T-helper 22 cell (primary cell): Measurements from ENCODE around the gene MMP11.
A peak's percentile ranks its signal among the peaks of the same experiment; 100 is the strongest.
"Not testable (repeated sequence)": the region's sequence is repeated elsewhere in the genome, so short reads cannot be mapped to it uniquely, and the experiment has no call there.

Experiments used
- DNase-seq: peaks from one replicate; pipeline ENCODE4 v3.0.0-alpha.2; 2020; ENCODE audit warnings: low read depth

The MMP11 gene, protein sequence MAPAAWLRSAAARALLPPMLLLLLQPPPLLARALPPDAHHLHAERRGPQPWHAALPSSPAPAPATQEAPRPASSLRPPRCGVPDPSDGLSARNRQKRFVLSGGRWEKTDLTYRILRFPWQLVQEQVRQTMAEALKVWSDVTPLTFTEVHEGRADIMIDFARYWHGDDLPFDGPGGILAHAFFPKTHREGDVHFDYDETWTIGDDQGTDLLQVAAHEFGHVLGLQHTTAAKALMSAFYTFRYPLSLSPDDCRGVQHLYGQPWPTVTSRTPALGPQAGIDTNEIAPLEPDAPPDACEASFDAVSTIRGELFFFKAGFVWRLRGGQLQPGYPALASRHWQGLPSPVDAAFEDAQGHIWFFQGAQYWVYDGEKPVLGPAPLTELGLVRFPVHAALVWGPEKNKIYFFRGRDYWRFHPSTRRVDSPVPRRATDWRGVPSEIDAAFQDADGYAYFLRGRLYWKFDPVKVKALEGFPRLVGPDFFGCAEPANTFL

DNA sequence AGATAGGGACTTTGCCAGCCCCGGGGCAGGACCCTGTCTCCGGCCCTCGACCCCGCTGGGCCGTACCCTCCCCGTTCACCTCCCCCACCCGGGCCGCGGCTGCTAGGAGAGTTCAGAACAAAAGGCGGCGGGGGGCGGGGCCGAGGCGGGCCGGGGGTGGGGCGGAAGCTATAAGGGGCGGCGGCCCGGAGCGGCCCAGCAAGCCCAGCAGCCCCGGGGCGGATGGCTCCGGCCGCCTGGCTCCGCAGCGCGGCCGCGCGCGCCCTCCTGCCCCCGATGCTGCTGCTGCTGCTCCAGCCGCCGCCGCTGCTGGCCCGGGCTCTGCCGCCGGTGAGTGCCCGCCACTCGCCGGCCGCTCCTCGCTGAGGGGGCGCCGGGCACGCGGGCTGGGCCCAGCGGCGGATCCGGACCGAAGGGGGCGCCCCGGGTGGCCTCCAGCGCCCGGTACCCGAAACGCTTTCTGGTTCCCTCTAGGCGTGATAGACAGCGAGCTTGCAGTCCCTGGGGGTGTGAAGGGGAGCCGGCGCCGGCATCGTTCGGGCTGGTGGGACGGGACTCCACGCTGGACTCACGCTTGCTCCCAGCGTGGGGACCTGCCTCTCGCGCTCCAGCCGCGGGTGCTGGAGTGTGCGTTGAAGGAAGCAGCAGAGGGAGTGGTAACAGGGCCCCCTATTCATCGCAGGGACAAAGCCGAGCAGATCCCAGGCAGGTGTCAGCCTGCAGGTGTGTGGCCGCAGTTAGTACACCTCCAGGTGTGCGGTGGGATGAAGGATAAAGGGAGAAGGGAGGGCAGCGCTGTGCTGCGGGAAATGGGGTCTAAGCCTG lies at the start of gene MMP11:
Gene MMP11, plus strand, starts transcription at position 201 of the 825 bp plus-strand sequence. Its CDS starts 22 bp downstream, at position 223.
- DNase-seq = peak; percentile 20

DNA sequence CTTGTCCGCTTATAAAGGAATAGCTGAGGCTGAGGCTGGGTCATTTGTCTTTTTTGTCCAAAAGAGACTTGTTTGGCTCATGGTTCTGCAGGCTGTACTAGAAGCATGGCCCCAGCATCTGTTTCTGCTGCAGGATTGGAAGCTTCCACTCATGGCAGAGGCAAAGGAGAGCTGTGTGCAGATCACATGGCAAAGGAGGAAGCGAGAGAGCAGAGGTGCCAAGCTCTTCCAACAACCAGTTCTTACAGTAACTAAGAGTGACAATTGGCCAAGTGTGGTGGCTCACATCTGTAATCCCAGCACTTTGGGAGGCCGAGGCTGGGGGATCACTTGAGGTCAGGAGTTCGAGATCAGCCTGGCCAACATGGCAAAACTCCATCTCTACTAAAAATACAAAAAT lies 44.5 kb upstream of the MMP11 start:
- not testable (repeated sequence) for DNase-seq

DNA sequence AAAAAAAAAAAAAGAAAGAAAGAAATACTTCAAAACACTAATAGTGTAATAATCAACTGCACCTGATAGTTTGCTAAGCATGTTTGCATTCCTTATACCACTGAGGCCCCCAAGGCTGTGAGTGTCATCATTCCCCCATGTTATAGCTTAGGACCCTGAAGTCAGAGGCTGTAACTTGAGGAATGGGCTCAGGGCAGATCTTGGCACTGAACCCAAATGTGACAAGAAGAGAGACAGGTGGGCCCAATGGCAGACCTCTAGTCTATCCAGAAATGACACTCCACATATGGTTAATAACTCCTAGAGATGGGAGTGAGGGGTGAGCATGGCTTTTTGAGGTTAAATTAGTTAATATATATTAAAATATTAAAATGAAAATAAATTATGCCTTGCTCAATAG lies 35.0 kb upstream of the MMP11 start:
- DNase-seq = no peak

DNA sequence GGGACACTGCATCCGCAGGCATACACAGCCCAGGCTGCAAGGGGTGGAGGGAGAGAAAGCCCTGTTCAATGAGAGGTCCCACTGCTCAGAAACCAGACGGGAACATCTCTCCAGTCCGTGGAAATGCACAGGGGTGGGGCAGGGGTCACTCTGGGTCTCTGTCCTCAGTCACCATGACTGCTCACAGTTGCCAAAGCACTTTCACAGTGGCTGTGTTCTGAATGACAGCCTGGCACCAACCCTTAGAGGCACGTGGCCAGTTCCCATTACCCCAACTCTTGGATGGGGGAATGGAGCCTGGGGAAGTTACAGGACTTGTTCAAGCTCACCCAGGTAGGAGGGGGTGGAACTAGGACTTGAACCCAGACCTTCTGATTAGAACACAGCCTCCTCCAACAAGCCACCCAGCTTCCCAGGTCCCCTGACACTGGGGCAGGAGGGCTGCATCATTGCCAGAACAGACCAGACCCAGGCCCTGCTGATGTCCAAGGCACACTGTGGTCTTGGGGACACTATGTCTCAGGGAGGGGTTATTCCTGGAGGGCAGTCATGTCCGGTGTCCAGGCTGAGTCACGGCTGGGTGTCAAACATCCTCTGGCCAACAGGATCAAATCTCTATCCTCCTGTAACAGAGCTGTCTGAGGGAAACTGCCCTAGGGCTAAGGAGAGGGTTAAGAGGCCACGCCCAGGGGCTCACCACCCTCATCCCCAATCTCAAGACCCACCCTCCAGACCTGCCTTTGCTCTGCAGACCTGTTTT lies 30.0 kb upstream of the MMP11 start:
- no peak for DNase-seq

DNA sequence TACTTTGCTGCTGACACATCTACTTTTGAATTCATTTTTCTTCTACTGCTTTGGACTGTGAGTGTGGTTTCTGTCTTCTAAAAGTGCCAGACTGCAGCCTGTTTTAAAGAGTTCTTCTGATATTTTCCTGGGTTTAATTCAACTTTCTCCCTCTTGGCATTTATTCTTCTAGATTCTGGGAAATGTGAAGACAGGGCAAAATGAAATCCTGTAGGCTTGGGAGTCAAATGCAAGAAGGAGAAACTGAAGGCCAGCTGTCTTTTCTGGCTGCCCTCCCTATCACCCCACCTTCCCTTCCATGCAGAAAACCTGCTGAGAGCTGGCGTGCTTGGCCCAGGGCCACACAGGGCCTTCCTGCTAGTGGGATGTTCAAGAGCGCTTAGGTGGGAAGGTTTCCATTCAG lies 29.3 kb upstream of the MMP11 start:
- DNase-seq = no peak

DNA sequence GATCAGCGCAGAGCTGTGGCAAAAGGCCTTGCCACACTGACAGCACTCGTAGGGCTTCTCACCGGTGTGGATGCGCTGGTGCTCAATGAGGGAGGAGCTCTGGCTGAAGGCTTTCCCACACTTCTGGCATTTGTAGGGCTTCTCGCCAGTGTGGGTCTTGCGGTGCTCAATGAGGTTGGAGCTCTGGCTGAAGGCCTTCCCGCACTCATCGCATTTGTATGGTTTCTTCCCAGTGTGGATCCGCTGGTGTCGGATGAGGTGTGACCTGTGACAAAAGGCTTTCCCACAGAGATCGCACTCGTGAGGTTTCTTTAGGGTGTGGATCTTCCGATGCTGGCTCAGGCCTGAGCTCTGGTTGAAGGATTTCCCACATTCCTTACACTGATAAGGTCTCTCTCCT lies 28.6 kb upstream of the MMP11 start:
- DNase-seq = no peak

DNA sequence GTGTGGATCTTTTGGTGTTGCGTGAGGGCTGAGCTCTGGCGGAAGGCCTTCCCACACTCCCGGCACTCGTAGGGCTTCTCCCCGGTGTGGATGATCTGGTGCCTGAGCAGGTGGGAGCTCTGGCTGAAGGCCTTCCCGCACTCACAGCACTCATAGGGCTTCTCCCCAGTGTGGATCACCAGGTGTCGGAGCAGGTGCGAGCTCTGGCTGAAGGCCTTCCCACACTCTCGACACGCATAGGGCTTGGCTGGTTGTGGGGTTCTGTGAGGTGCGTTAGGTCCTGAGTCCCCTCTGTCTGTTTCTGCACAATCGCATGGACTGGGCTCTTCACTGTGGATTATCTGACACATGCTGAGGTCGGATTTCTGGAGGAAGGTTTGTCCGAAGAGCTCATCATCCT lies 28.2 kb upstream of the MMP11 start:
- no peak for DNase-seq

DNA sequence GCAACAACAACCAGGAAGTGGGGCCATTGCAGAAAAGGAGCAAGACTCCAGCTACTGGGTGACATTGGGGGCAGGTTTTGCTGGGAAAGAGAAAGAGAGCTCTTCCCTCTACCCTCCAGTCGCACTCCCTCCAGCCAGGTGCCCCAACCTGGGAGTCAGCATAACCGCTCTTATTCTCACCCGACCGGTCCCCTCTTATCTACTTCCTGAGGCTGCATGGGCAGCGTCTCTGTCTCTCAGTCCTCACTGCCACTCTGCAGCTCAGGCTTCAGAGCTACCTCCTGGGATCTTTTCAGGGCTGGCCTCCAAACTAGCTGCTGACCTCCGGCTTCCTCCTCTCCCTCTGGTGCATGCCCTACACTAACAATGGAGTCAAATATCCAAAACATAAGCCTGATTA lies 26.9 kb upstream of the MMP11 start:
- DNase-seq = no peak

DNA sequence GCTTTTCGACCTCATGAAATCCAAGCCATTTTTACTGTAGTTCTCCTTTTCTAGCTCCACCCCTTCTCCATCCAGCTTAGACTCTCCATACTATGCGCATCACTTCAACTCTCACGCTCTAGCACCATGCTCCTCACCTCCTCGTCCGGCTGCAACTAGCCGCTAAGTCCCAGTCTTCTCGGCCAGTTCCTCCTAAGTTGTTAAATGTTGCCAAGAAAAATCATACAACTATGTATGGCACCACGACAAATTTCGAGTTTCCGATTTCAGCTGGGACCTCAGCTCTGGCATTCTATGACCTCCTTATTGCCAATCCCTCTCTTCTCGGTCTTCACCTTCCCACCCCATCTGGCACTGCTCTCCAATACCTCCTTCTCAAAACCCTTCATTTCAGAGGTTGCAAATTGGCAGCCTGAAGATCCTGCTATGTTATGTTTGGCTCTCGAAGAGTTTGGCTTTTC lies 22.8 kb upstream of the MMP11 start:
- DNase-seq = no peak

DNA sequence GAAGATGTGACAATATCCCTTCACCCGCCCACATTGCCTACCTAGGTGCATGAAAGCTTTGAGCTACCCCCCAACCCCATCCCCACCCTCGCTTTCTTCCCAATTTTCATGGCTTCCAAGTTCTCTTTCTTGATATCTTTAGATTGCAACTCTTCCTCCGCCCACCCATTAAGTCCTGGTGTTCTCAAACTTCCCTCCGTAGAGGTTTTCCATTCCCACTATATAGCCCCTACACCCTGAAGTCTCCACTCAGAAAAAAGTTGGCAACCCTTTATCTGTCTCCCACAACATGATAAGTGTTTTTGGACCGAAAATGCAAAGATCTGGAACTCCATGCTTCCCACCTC lies 22.3 kb upstream of the MMP11 start:
- no peak for DNase-seq

DNA sequence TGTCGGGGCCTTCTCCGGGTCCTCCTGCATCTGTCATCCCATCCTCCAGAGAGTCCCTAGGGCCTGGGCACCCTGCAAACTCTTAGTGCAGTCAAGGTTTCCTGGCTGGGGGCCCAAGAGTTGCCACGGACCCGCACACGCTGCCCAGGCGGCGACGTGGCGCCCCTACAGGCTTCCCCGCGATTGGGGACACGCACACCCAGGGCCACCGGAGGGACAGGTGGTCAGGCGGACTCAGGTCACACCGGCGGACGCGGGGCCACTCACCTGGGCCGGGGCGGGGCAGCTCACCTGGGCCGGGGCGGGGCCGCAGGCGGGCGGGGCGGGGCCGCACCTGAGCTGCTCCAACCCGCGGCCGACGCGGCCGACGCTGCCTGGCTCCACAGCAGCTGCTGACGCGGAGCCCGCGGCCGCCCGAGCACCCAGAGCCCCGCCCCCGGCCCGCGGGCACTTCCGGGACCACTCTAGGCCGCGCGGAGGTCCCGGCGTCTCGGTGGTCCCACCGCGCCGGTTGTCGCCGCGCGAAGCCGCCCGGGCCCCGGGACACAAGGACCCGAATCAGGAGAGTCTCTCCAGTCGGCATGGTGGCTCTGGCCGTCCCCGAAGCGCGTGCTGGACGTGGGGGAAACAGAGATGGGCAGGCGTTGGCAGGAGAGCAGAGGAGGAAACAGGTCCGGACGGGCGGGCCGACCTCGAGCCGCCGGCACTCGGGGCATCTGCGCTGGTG lies 21.8 kb upstream of the MMP11 start, which contains the start of gene ZNF70:
Gene ZNF70, minus strand, starts transcription at position 399 of the 727 bp plus-strand sequence. CDS start 5,972 bp downstream, outside the sequence.
- peak; percentile 75 for DNase-seq

DNA sequence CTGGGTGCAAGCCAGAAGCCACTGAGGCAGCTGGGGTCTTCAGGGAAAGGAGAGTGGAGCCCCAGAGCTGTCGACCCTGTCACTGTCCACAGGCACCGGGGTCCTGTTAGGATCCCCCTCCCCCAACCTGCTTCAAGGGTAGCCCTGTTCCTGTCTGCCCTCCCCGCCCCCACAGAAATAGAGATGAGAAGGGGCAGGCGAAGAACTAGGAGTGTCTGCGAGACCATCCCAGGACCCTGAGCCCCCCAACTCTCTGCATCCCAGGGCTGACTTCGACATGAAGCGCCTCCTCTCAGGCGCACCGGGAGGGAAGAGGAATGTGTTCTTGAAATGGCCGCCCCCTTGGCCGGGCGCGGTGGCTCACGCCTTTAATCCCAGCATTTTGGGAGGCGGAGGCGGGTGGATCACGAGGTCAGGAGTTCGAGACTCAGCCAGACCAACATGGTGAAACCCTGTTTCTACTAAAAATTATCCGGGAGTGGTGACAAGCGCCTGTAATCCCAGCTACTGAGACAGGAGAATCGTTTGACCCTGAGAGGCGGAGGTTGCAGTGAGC lies 21.1 kb upstream of the MMP11 start:
- DNase-seq = no peak

DNA sequence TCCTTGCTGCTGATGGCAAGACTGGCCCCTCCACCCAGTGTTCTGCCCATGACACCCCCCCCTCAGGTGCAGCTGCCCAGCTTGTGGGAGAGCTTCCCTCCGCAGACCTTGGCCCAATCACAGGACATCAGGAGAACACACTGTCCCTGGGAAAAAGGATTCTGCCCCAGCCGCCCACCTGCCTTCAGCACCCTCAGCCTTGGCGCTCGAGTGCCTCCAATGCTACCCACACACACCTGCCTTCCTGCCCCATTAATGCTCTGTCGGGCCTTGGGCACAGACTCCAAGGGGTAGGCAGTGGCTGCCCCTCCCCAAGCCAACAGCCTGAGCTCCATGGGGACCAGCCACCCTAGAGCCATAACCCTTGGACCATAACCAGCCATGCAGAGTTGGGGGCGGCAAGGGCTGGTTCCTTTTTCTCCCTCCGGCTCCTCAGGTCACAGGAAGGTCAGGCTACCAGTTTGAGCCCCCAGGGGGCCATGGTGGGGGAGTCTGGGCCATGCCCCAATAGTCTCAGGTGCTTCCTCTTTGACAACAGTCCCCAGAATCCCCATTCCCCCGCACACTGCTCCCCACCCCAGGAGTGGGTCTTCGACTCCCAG lies 20.5 kb upstream of the MMP11 start:
- no peak for DNase-seq

DNA sequence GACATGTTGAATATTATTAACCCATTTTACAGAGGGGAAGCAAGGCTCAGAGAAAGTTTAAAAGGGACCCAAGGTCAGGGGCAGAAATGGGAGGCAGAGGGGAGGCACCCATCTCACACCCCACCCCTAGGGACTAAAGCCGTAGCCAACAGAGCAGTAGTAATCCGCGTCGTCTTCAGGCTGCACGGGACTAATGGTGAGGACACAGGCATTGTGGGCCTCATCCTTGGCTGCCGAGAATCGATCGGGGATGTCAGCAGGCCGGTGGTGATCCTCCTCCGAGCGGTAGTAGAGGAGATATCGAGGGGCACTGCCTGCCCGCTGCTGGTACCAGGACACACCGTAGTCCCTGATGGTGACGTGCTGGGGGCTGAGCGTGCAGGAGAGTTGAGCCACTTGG lies 19.9 kb upstream of the MMP11 start:
- DNase-seq = no peak

DNA sequence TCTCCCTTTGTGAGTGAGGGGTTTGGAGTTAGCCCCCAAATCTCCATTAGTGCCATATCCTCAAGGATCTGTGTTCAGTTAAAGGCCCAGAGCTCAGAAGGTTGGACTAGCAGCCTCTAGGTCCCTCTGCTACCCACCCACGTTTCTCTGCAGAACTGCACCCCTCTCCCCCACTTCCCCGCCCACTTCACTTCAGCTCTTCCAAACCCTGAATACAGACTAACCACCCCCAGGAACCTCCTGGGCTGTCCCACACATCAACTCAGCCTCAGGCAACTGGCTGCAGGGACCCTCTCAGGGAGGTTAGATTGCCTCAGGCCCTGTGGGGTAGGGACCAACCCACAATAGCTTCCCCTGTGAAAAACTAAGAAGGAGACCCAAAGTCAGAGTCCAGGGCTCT lies 19.3 kb upstream of the MMP11 start:
- DNase-seq = no peak

DNA sequence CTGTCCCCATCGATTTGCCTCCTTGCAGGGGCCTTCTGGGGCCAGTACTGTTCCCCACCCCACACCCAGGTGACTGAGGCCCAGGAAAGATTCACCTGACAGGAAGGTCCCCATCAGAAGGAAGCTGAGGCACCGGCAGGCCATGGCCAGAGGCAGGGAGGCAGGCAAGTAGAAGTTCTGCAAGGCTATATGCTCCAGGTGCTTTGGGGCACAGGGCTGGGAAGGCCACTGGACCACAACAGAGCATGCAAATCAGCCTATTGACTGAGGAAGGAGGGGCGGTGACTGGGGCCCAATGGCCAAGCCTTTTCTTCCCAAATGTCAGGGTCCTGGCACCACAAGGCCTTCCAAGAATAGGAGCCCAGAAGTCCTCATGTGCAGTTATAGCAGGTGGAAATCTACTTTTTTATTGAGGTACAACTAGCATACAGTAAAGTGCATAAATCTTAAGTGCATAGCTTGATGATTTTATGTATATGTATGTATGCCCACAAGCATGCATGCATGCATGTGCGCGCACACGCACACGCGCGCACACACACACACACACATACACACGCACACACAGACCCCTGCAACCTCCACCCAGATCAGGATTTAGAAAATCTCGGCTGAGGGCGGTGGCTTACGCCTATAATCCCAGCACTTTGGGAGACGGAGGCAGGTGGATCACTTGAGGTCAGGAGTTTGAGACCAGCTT lies 18.3 kb upstream of the MMP11 start, which contains the start of gene VPREB3:
Gene VPREB3, minus strand, starts transcription at position 206 of the 700 bp plus-strand sequence. Its CDS starts 62 bp downstream, at position 144.
- DNase-seq = no peak

DNA sequence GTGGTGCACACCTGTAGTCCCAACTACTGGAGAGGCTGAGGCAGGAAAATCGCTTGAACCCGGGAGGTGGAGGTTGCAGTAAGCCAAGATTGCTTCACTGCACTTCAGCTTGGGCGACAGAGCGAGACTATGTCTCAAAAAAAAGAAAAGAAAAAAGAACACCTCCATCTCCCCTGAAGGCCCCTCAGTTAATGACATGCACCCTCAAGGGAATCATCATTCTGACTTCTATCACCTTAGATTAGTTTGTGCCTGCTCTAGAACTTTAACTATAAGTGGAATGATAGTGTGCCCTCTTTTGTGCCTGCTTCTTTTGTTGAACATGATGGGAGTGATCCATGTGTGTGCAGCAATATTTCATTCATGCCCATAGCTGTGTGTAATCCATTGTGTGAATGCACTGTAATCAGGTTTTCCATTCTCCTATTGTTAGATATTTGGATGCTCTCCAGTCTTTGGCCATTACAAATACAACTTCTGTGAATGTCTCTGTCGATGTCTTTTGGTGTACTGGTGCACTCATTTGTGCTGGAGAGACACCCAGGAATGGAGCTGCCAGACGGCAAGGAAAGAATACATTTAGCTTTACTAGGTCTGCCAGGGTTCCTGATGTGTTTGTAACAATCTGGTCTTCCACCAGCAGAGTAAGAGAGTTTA lies 17.5 kb upstream of the MMP11 start:
- no peak for DNase-seq

DNA sequence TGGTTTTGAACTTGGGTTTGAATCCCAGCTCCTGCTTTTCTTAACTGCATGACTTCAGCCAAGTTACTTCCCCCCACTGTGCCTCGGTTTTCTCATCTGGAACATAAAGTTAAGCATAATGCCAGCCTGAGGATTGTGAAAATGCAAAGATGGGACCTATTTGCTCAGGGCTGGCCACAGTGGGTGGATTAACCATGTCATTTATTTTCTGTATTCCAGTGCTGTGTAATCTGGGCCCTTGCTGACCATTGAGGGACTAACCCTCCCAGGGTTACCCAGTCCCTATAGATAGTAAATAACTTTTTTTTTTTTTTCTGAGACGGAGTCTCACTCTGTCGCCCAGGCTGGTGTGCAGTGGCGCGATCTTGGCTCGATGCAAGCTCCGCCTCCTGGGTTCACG lies 16.9 kb upstream of the MMP11 start:
- no peak for DNase-seq

DNA sequence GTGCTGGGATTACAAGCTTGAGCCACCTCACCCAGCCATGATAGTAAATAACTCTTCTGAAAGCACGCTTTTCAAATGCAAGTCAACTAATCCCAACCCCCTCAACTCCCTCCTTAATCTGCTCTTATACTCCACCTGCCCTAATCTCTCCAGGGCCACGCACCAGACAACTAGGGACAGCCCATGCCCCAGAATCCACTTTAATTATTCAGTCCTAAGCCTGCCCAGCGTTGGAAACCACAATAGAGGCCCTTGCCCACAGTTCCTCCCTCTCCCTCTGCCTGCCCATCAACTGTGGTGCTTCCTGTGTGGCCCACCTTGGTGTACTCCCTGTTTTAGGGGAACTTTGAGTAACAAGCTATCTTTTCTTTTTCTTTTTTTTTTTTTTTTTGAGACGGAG lies 15.8 kb upstream of the MMP11 start:
- DNase-seq = no peak

DNA sequence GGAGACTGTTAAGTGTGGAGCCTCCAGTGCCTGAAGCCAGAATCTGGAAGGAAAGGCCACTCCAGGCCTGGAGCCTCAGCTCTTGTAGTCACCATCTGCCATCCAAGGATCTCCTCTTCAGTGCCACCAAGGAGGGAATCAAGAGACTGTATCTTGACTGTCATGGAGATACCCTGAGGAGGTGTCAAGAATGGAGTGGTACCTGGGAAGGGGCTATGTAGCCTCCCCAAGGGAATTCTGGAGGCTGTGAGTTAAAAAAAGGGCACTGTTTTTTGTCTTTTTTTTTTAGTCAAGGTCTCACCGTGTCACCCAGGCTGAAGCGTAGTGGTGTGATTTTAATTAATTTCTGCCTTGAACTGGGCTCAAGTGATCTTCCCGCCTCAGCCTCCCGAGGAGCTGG lies 13.1 kb upstream of the MMP11 start:
- DNase-seq = no peak
